ENCODE results near the gene MYO10. TPM values are rescaled to one million over a fixed set of nuclear protein-coding genes. Genes with fewer than 3 reads are reported as not detected.

Gene MYO10
- total RNA-seq, 2 experiments from 2014 or later = 0.04 TPM; not detected in 1

DNA sequence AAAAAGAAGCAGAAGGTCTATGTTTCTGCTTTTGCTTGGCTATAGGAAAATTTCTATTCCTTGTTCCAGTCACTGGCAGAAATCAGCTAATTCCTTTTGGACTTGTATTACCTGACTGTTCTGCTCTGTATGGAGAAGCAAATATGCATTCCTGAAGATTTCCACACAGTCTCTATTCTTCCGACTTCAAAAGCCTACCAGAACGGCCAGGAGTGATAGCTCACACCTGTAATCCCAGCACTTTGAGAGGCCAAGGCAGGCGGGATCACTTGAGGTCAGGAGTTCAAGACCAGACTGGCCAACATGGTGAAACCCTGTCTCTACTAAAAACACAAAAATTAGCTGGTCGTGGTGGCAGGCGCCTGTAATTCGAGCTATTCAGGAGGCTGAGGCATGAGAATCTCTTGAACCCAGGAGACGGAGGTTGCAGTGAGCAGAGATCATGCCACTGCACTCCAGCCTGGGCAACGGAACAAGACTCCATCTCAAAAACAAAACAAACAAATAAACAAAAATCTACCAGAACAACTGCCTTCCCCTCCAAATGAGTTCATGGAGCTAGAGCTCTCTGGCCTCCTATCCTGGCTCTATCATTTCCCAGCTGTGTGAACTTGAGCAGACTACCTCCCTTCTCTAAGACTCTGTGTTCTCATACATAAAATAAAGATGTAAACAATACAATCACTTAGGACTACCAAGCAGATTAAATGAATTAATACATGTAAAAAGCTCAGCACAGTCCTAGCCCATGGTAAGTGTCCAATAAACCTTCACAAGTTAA is 17.0 kb downstream of the MYO10 start:
- ChIA-PET POLR2A (no interaction called here), CTCF (no interaction called here)

DNA sequence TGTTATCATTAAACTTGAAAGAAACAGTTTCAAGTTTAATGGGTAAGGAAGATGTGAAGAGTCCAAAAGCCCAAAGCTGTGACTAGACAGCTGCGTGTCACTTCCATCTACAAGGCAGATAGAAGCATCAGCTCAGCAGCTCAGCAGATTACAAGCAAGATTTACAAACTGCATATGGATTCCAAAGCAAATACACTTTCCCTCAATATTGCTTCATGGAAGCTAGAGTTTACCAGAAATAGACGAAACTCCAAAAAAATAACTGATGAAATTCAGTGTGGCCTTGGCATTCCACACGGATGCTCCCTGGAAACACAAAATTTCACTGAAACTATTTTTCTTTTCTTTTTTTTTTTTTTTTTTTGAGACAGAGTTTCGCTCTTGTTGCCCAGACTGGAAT is 17.9 kb downstream of the MYO10 start:
- ChIA-PET CTCF (no interaction called here), POLR2A (no interaction called here)

DNA sequence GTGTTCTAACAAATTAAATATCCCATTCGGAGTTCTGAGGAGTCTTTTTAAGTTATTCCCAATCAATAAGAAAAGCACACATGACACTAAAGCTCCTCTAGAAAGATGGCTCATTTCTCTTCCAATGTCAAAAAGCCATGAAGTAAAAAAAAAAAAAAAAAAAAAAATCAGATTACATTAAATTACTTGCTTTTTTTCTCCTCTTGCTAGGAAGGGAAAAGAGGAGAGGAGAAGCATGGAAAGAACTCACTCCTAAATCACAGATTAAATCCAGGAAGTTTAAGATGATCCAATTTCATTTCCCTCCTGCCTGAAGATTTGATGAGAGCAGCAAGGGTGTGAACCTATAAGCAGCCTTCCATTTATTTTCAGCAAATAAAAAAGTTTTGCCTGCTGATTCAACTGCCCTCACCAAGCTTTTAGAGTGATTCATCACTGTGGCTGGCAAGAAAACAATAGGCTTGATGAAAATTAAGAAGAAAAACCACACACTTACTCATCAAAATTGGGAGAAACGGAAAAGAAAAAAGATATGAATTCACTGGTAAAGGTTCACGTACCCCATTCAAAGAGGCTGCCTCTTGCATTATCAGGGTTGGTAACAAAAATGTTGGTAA is 19.7 kb downstream of the MYO10 start:
- ChIA-PET POLR2A (no interaction called here), CTCF (interaction anchor here (0.6 kb wide), 1 partner anchor 131 kb away, joined by 4 read pairs; no protein-coding TSS in a partner anchor)

DNA sequence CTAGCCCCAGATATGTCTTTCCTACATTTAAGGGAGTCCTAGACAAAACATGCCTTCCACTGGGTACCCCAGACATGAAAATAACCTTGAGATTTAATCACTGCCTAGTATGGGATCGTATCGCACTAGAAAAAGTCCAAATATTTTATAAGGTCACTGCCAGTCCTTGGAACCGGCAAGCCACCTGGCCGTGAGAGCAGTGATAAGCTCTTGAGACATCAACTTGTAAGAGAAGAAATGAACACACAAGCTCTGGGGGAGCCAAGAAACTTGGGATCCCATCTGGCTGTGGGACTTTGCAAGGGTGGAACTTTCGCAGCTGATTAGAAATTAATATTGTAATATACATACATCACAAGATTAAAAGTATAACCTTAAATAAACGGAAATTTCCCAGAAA is 21.5 kb downstream of the MYO10 start:
- POLR2A ChIA-PET = no interaction called here
- CTCF ChIA-PET = no interaction called here

DNA sequence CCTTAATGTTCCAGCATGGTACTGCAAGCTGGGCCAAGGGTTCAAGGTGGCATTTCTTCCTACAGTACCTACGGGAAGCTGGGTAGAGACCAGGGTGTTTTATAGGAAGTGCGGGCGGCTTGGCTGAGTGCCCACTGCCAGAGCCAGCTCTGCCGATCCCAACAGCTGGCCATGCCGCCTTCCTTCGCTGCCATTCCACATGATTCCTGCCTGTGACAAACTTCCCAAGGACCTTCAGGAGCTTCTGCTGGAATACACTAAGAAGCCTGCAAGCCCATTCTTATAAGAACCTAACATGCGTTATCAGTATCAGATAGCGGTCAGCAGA is 22.0 kb downstream of the MYO10 start:
- ChIA-PET CTCF (interaction anchor here (0.6 kb wide), 1 partner anchor 19 kb away, joined by 4 read pairs; no protein-coding TSS in a partner anchor), POLR2A (no interaction called here)

DNA sequence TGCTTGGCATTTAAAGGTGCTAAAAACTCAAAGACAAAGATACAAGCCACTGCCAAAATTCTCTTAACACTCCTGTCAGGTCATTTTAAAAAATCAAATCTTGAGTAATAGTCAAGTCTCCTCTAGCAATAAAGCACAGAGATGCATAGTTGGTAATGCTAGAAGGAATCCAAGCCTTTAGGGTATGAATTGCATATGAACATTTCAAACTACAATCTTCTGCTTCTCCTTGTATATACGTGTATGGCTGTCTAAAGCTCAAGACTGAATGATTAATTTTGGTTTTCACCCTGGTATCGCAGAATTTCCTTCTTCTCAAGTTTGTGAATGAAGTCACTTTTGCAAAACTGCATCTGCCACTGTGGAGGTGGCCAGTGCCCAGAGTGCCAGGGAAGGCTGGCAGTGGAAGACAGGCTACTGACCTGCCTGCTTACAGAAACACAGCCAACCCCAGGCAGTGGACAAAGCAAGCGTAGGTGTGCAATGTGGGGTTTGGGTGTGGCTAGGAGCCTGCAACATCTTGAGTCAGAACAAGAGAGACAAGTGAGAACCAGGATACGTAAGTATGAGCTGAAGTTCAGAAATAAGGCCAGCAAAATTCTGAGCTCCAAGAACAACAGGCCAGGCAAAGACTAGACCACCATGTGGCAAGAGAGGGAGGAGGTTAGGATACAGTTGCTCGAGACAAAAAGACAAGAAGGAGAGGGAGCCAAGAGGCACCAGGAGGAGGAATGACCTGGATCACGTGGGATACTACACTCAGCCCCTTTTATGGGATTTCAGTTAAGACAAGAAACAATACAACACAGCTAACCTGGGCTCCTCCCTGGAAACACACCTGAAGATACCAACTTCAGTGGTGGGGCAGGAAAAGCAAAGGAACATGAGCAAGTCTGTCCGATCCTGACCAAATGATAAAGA is 22.6 kb downstream of the MYO10 start:
- ChIA-PET POLR2A (no interaction called here), CTCF (interaction anchor here (0.6 kb wide), 1 partner anchor 18 kb away, joined by 4 read pairs; no protein-coding TSS in a partner anchor)

DNA sequence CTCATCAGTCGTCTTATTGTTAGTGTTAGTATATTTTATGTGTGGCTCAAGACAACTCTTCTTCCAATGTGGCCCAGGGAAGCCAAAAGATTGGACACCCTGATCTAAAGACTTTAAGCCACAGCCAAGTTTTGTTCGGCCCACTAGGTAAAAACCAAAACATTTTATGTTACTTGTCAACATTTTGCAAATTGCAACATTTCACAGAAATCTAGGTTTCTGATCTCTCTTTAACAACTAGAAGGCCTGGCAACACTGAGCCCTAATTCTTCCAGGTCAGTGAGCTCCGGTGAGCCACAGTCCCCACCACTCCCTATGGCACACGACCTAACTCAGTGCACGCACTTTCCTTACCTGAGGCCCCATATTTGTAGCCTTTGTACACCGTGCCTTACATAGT is 24.0 kb downstream of the MYO10 start:
- ChIA-PET POLR2A (no interaction called here), CTCF (no interaction called here)

DNA sequence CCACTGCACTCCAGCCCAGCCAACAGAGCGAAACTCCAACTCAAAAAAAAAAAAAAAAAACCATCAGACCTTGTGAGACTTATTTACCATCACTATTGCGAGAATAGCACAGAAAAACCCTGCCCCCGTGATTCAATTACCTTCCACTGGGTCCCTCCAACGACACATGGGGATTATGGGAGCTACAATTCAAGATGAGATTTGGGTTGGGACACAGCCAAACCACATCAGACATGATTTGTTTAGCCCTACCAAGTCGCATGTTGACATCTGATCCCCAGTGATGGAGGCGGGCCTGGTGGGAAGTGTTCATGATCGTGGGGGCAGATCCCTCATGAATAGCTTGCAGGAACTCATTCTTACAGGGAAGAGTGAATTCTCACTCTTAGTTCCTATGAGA is 26.6 kb downstream of the MYO10 start:
- ChIA-PET CTCF (no interaction called here), POLR2A (no interaction called here)

DNA sequence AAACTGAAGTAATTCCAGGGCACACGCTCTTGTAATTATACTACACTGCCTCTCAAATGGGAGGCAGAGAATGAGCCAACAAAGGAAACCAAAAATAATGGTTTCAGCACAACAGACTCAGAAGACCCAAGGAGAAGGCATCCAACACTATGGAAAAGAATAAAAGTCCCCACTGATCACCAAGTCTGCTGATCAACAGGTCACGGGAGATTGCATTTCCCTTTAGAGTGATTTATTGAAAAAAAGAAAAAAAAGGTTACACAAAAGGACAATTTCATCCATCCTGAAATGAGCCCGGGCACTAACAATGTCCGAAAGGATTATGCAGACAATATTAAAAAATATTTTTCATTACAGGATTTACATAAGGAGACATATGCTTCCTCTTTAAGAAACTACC is 28.8 kb downstream of the MYO10 start:
- ChIA-PET POLR2A (no interaction called here), CTCF (no interaction called here)

DNA sequence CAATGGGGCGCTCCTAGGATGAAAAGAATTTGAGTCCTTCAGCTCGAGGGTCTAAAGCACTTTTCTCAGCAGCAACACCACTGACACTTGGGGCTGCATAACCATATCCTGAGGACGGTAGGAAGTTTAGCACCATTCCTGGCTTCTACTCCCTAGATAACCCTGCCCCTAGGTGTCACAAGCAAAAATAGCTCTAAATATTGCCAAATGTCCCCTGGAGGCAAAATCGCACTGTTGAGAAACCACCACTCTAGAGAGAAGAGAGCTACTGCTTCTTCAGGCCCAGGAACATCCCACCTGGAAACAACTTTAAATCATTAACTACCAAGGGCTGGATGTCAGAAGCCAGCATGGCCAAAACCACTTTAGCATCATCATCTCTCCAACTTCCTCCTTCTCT is 29.8 kb downstream of the MYO10 start:
- ChIA-PET POLR2A (no interaction called here), CTCF (no interaction called here)

DNA sequence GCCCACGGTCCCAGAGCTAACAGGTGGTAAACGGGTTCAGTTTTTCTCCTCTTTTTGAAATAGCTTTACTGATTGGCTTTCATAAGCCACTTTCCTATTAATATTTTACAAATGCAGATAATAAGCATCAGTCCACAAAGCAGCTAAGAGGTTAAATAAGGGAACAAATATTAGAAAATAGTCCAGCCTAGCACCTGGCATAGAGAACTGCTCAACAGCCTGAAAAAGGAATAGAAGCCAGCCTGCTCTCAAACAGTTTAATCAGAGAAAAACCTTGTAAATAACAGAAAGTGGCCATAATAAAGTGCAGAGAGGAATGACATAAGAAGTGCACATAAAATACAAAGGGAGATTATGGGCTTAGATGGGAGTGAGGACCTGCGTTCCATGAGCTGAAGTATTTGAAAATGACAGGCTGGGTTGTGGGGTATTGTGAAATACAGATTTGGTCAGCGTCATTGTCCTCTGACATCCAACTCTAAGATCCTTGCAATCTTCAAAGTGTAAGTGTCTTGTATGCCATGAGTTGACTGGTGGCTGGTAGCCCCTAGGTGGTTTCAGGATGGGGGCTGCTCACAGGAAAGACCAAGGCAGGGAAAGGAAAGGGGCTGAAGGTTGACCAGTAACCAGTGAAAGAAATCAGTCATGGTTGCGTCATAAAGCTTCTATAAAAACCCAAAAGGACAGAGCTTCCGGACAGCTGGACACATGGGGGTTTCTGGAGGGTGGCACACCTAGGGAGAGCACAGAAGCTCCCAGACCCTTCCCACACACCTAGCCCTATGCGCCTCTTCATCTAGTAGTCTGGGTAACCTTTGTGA is 32.4 kb downstream of the MYO10 start:
- POLR2A ChIA-PET = no interaction called here
- CTCF ChIA-PET = no interaction called here

DNA sequence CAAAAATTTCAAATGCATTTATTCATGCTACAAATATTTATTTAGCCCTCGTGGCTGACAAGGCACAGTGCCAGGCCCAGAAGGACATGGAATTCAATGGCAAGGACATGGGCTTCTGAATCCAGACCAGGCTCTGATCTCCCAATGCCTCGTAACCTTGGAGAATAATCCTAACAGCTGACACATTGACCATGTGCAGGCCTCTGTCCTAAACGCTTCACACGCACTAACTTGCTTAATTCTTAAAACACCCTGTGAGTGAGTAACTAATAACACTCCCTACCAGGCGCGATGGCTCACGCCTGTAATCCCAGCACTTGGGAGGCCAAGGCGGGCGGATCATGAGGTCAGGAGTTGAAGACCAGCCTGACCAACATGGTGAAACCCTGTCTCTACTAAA is 33.2 kb downstream of the MYO10 start:
- ChIA-PET POLR2A (no interaction called here), CTCF (no interaction called here)

DNA sequence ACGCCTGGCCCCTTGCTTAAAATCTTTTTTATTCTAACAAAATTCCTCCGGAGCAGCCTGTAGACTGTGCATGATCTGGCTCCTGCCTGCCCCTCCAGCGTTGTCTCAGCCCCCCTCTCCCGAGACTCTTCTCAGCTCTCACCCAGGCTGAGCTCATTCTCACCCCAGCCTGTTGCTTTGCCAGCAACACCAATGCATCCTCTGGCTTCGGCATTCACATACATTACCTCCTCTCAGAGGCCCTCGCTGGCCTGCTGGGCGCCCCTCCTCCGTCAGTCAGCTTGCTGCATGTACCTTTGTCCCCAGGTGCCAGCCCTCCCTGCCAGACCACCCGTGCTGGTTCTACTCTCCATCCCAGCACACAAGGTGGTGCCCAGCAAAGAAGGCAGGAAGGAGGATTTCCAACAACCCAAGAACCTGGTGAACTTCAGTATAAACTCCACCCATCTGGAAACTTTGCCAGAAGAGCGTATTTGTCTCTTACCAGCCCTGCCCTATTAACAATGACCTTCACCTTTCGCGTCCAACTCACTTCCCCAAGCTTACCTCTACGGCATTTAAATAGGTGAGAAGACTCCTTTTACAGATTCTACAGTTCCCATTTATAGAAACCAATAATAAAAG is 35.0 kb downstream of the MYO10 start:
- POLR2A ChIA-PET = no interaction called here
- CTCF ChIA-PET = no interaction called here

DNA sequence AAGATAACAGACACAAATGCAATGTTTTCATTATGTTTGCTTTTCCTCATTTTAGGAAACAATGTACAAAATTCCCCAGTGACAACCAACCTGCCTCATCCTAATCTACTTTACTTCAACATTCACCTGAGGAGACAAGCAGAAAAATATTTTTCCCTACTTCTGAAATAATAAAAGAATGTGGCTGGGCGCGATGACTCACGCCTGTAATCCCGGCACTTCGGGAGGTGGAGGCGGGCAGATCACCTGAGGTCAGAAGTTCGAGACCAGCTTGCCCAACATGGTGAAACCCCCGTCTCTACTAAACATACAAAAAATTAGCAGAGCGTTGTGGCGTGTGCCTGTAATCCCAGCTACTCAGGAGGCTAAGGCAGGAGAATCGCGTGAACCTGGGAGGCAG is 36.9 kb downstream of the MYO10 start:
- CTCF ChIA-PET = interaction anchor here (0.7 kb wide), 1 partner anchor 594 kb away, joined by 3 read pairs; no protein-coding TSS in a partner anchor
- POLR2A ChIA-PET = no interaction called here

DNA sequence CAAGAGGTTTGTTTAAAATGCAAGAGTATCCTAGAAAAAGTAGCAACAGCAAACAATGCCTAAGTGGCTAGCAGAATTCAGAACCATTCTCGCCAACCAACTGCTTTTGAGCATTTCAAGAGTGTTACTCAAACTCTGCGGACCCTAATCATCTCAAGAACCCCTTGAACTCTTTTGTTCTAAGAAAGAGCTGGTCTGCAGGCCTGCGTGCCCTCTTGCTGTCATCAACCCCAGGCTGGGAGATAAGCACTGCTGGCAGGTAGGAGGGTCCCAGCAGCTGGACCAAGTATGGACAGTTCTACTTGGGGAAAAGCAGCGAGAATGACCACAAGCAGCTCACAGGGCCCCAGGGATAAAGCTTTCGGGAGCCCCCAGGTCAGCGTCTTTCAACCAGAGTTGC is 38.3 kb downstream of the MYO10 start:
- ChIA-PET POLR2A (no interaction called here), CTCF (no interaction called here)

DNA sequence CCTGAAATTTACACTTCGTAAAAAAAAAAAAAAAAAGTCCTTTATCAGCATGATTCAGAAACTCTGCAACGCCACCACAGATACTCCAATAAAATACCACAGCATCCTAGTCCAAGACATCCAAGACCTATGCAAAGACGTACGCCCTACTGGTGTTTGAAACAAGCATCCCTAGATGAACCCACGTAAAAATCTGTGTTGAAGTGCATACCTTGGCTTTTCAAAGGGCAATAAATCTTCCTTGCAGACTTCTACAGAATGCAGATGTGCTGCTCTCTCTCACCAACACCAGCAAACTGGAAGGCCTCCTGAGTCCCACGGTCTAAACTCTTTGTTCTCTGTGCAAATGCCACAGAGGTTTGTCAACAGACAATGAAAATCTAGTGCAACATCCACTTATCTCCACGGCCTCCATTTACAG is 38.8 kb downstream of the MYO10 start:
- POLR2A ChIA-PET = no interaction called here
- CTCF ChIA-PET = no interaction called here

DNA sequence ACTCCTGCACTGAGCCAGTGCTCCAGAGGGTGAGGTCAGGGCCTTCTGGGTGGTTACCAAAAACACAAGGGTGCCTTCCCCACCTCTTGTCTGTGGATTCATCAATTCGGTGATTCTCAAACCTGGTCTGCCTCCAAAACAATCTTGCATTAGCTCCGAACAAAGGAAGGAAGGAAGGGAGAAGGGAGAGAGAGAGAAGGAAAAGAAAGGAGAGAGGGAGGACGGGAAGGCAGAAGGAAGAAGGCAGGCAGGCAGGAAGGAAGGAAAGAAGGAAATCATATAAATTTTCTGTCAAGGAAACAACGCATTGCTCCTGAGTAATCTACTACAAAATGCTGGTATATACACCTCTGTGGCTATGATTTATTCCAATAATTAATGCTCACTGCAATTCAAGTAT is 39.3 kb downstream of the MYO10 start:
- CTCF ChIA-PET = no interaction called here
- POLR2A ChIA-PET = no interaction called here

DNA sequence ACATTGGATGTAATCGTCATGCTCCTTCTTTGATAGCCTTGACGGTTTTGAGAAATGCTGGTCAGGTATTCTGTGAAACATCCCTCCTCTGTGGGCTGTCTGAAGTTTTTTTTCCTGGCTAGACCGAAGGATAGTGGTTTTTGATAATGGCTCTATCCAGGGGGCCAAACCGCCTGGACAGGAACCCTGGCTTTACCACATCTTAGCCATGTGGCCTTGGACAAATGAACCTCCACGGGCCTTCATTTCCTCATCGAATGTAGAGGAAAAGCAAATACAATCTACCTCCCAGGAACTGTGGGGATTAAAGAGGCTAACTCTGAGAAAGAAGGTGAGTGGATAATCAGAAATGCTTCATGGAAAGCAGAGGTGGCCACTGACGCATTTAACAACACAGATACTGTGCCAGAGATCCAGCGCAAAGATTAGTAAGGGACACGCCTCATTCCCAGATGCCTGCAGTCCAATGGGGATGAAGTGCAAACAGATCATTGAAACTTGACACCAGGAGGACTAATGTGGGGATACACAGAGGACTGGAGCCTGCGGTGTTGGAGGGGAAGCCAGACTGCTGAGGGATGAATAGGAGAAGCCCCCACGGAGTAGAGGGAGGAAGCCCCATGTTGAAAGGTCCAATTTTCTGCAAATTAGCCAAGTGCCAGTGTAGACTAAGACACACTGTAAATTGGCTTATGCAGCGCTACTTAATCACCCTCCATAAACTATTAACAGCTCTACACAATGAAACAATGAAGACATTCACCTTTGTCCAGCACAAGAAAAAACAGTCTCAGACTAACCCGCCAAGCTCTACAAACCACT is 41.6 kb downstream of the MYO10 start:
- ChIA-PET POLR2A (no interaction called here), CTCF (no interaction called here)

DNA sequence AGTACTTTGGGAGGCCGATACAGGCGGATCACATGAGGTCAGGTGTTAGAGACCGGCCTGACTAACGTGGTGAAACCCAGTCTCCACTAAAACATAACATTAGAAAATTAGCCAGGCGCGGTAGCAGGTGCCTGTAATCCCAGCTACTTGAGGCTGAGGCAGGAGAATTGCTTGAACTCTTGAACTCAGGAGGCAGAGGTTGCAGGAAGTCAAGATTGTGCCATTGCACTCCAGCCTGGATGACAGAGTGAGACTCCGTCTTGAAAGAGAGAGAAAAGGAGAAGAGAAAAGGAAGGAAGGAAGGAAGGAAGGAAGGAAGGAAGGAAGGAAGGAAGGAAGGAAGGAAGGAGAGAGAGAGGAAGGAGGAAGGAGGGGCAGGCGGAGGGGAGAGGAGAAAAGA is 45.1 kb downstream of the MYO10 start:
- CTCF ChIA-PET = interaction anchor here (0.5 kb wide), 1 partner anchor 302 kb away, joined by 3 read pairs; no protein-coding TSS in a partner anchor
- POLR2A ChIA-PET = no interaction called here
